Smooth muscle cell (in vitro differentiated cells): ENCODE measurements around the gene SFTPA2. TPM values are rescaled to one million over a fixed set of nuclear protein-coding genes. Genes with fewer than 3 reads are reported as not detected.
"Not testable (repeated sequence)": the region's sequence is repeated elsewhere in the genome, so short reads cannot be mapped to it uniquely, and the experiment has no call there.

Experiments used
- DNase-seq: peaks from one replicate; lab custom pipeline; 2025; ENCODE audit not compliant: unreplicated experiment; lab: John Stamatoyannopoulos, UW
- H2AFZ ChIP-seq: fragments of 200-600 bp; sonication (generic); 2 replicates; pipeline ENCODE4 v1.6.0; 2016; ENCODE audit warnings: antibody characterized with exemption, low read depth, mild to moderate bottlenecking
- H3F3A ChIP-seq: fragments of 200-600 bp; sonication (generic); 2 replicates; pipeline ENCODE4 v1.6.0; 2017; ENCODE audit warnings: antibody characterized with exemption, low read depth
- H3K27ac ChIP-seq: fragments of 200-600 bp; sonication (generic); 2 replicates; pipeline ENCODE4 v1.5.1; 2016; ENCODE audit warnings: low read depth, mild to moderate bottlenecking
- H3K27me3 ChIP-seq: fragments of 200-600 bp; sonication (generic); 2 replicates; pipeline ENCODE4 v1.6.1; 2016; ENCODE audit warnings: low read depth, mild to moderate bottlenecking
- H3K36me3 ChIP-seq: fragments of 200-600 bp; sonication (generic); 2 replicates; pipeline ENCODE4 v1.5.1; 2016; ENCODE audit warnings: low read depth
- H3K4me1 ChIP-seq: fragments of 200-600 bp; sonication (generic); 2 replicates; pipeline ENCODE4 v1.5.1; 2016; ENCODE audit warnings: low read depth
- H3K4me2 ChIP-seq: fragments of 200-600 bp; sonication (generic); 2 replicates; pipeline ENCODE4 v1.6.0; 2016; ENCODE audit warnings: mild to moderate bottlenecking
- H3K4me3 ChIP-seq: fragments of 200-600 bp; sonication (generic); 2 replicates; pipeline ENCODE4 v1.5.1; 2016; ENCODE audit warnings: mild to moderate bottlenecking
- H3K79me2 ChIP-seq: fragments of 200-600 bp; sonication (generic); 2 replicates; pipeline ENCODE4 v1.6.0; 2016; ENCODE audit warnings: low read depth, mild to moderate bottlenecking
- H3K9ac ChIP-seq: fragments of 200-600 bp; sonication (generic); 2 replicates; pipeline ENCODE4 v1.6.0; 2016; ENCODE audit warnings: low read depth
- H3K9me3 ChIP-seq: fragments of 200-600 bp; sonication (generic); replicated peaks from 2 replicates; pipeline ENCODE4 v1.5.1; 2016; ENCODE audit warnings: low read depth
- H4K20me1 ChIP-seq: fragments of 200-600 bp; sonication (generic); 2 replicates; pipeline ENCODE4 v1.6.0; 2016; ENCODE audit warnings: low read depth
- CTCF ChIP-seq: fragments of 200-600 bp; sonication (generic); IDR thresholded peaks from 2 replicates; pipeline ENCODE4 v1.5.1; 2017; ENCODE audit warnings: borderline replicate concordance, mild to moderate bottlenecking, antibody characterized with exemption; ENCODE audit not compliant: insufficient read depth, poor library complexity, severe bottlenecking
- WGBS: methylation state at CpG from one replicate; pipeline ENCODE4 v1.1.7; 2016; ENCODE audit warnings: low lambda C conversion rate; 5-methylcytosine and 5-hydroxymethylcytosine counted together
- polyA plus RNA-seq: library from polyadenylated mRNA; unstranded; fragments of >200 nt; fragmentation: Nextera tagmentation; extraction: Ambion mirVana; gene quantifications from 2 replicates; pipeline ENCODE4 v1.2.1, GENCODE V29; 2016
- total RNA-seq: library from RNA; depleted of rRNA; stranded (reverse); fragments of >200 nt; gene quantifications from 2 replicates; pipeline ENCODE4 v1.2.3, GENCODE V29; 2014

The SFTPA2 gene
- total and polyA plus RNA-seq, 2 experiments from 2014 or later, result 0.79 TPM; not detected in 1

GRCh38 chr10:79582096-79582495, 21.9 kb upstream of the SFTPA2 start:
- H3K4me1 ChIP-seq, result no peaks in the 10 kb centered on the region
- no peaks in the 10 kb centered on the region for H3F3A ChIP-seq
- no peaks in the 10 kb centered on the region for H3K9me3 ChIP-seq
- H3K4me2 ChIP-seq, result no peak overlapping the region
- no peaks in the 10 kb centered on the region for H4K20me1 ChIP-seq
- no peak for TF ChIP-seq CTCF
- no peak overlapping the region for H2AFZ ChIP-seq
- H3K4me3 ChIP-seq, result no peak overlapping the region
- DNase-seq, result no peak
- no peaks in the 10 kb centered on the region for H3K36me3 ChIP-seq
- WGBS, result 84% methylated on average over 6 of the region's 6 CpGs
- peaks cover 36% of the 10 kb centered on the region for H3K27me3 ChIP-seq
- H3K27ac ChIP-seq, result no peak overlapping the region
- H3K9ac ChIP-seq, result no peak overlapping the region
- H3K79me2 ChIP-seq, result no peaks in the 10 kb centered on the region

GRCh38 chr10:79581044-79581443, 20.8 kb upstream of the SFTPA2 start:
- Histone ChIP-seq H3K27me3 (peaks cover 43% of the 10 kb centered on the region), H3K79me2 (no peaks in the 10 kb centered on the region), H3K4me3 (no peak overlapping the region), H3K9me3 (no peaks in the 10 kb centered on the region), H3K36me3 (no peaks in the 10 kb centered on the region), H4K20me1 (no peaks in the 10 kb centered on the region), H3K27ac (no peak overlapping the region), H3K9ac (no peak overlapping the region), H3K4me2 (no peak overlapping the region), H3F3A (no peaks in the 10 kb centered on the region), H2AFZ (no peak overlapping the region), H3K4me1 (no peaks in the 10 kb centered on the region)
- TF ChIP-seq CTCF, result no peak
- no peak for DNase-seq

- Histone ChIP-seq H3K9me3 (no peaks in the 10 kb centered on the region), H3K36me3 (no peaks in the 10 kb centered on the region), H3K9ac (no peak overlapping the region), H3K27me3 (peaks cover 43% of the 10 kb centered on the region), H3K79me2 (no peaks in the 10 kb centered on the region), H3K4me3 (no peak overlapping the region), H3F3A (no peaks in the 10 kb centered on the region), H4K20me1 (no peaks in the 10 kb centered on the region), H2AFZ (no peak overlapping the region), H3K27ac (no peak overlapping the region), H3K4me2 (no peak overlapping the region), H3K4me1 (no peaks in the 10 kb centered on the region)
- 88% methylated on average over 2 of the region's 2 CpGs for WGBS
- no peak for TF ChIP-seq CTCF
- no peak for DNase-seq
Observed at GRCh38 chr10:79579361-79579760, 19.2 kb upstream of the SFTPA2 start.

GRCh38 chr10:79570624-79571023, 10.4 kb upstream of the SFTPA2 start:
- 87% methylated on average over 6 of the region's 6 CpGs for WGBS
- not testable (repeated sequence) for H3K27me3 ChIP-seq

More at GRCh38 chr10:79570624-79571023, 10.4 kb upstream of the SFTPA2 start:
- not testable (repeated sequence) for H3K27ac ChIP-seq, H4K20me1 ChIP-seq, H3K4me3 ChIP-seq, H3K79me2 ChIP-seq, DNase-seq, H3K4me1 ChIP-seq, H3F3A ChIP-seq, H3K9me3 ChIP-seq, H2AFZ ChIP-seq, H3K4me2 ChIP-seq, H3K9ac ChIP-seq, H3K36me3 ChIP-seq
